ENCODE measurements around the gene SLC25A38. TPM values are rescaled to one million over a fixed set of nuclear protein-coding genes. Genes with fewer than 3 reads are reported as not detected.
"Not testable (repeated sequence)": the region's sequence is repeated elsewhere in the genome, so short reads cannot be mapped to it uniquely, and the experiment has no call there.

The SLC25A38 gene
- total RNA-seq, 1 donor from 2014 or later = 30.8 TPM

GRCh38 chr3:39415983-39416382 is 32.8 kb downstream of the SLC25A38 start:
- TF ChIP-seq, protein P1, sequence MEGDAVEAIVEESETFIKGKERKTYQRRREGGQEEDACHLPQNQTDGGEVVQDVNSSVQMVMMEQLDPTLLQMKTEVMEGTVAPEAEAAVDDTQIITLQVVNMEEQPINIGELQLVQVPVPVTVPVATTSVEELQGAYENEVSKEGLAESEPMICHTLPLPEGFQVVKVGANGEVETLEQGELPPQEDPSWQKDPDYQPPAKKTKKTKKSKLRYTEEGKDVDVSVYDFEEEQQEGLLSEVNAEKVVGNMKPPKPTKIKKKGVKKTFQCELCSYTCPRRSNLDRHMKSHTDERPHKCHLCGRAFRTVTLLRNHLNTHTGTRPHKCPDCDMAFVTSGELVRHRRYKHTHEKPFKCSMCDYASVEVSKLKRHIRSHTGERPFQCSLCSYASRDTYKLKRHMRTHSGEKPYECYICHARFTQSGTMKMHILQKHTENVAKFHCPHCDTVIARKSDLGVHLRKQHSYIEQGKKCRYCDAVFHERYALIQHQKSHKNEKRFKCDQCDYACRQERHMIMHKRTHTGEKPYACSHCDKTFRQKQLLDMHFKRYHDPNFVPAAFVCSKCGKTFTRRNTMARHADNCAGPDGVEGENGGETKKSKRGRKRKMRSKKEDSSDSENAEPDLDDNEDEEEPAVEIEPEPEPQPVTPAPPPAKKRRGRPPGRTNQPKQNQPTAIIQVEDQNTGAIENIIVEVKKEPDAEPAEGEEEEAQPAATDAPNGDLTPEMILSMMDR (IDR thresholded peaks at IDR 0.05; ENCODE audit: insufficient read depth, low read length, poor library complexity, severe bottlenecking) = no peak
- no peak for DNase-seq (ENCODE audit: low read depth)
- peaks cover 3% of the 10 kb centered on the region for H3K36me3 ChIP-seq (ENCODE audit: control insufficient read depth, insufficient read depth, low read length)
- no peak overlapping the region for H3K4me3 ChIP-seq (ENCODE audit: low read depth, low read length)
- H3K27me3 ChIP-seq (ENCODE audit: control insufficient read depth, insufficient read depth, low read length) = no peaks in the 10 kb centered on the region

DNA sequence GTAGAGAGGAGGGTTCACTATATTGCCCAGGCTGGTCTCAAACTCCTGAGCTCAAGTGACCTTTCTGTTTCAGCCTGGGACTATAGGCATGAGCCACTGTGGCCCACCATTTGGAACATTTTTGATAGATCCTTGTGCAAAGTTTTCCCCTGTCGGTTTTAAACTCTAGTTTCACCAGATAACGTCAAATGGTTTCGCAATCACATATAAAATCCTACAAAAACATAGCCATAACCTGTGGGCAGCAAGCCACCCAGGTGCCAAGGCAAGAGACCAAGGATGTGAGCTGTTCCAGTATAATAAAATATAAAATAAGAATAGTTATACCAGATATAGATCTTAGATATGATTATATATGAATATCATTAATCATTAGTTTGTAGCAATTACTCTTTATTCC is 33.8 kb downstream of the SLC25A38 start:
- H3K4me3 ChIP-seq (ENCODE audit: low read depth, low read length); H3K36me3 ChIP-seq (ENCODE audit: control insufficient read depth, insufficient read depth, low read length); DNase-seq (ENCODE audit: low read depth); H3K27me3 ChIP-seq (ENCODE audit: control insufficient read depth, insufficient read depth, low read length): not testable (repeated sequence)

- not testable (repeated sequence) for H3K4me3 ChIP-seq (ENCODE audit: low read depth, low read length); H3K36me3 ChIP-seq (ENCODE audit: control insufficient read depth, insufficient read depth, low read length); DNase-seq (ENCODE audit: low read depth); H3K27me3 ChIP-seq (ENCODE audit: control insufficient read depth, insufficient read depth, low read length)
Observed at GRCh38 chr3:39418556-39419225, 35.5 kb downstream of the SLC25A38 start.

GRCh38 chr3:39419742-39420315 is 36.7 kb downstream of the SLC25A38 start:
- no peaks in the 10 kb centered on the region for H3K27me3 ChIP-seq (ENCODE audit: control insufficient read depth, insufficient read depth, low read length)
- H3K4me3 ChIP-seq (ENCODE audit: low read depth, low read length) = no peak overlapping the region
- DNase-seq (ENCODE audit: low read depth) = no peak
- H3K36me3 ChIP-seq (ENCODE audit: control insufficient read depth, insufficient read depth, low read length) = no peaks in the 10 kb centered on the region
- TF ChIP-seq, protein P1 (IDR thresholded peaks at IDR 0.05; ENCODE audit: insufficient read depth, low read length, poor library complexity, severe bottlenecking) = no peak

GRCh38 chr3:39420543-39420942 is 37.4 kb downstream of the SLC25A38 start:
- H3K27me3 ChIP-seq (ENCODE audit: control insufficient read depth, insufficient read depth, low read length) = no peaks in the 10 kb centered on the region
- DNase-seq (ENCODE audit: low read depth) = no peak
- TF ChIP-seq, protein P1 (IDR thresholded peaks at IDR 0.05; ENCODE audit: insufficient read depth, low read length, poor library complexity, severe bottlenecking) = no peak
- H3K4me3 ChIP-seq (ENCODE audit: low read depth, low read length) = no peak overlapping the region
- no peaks in the 10 kb centered on the region for H3K36me3 ChIP-seq (ENCODE audit: control insufficient read depth, insufficient read depth, low read length)

DNA sequence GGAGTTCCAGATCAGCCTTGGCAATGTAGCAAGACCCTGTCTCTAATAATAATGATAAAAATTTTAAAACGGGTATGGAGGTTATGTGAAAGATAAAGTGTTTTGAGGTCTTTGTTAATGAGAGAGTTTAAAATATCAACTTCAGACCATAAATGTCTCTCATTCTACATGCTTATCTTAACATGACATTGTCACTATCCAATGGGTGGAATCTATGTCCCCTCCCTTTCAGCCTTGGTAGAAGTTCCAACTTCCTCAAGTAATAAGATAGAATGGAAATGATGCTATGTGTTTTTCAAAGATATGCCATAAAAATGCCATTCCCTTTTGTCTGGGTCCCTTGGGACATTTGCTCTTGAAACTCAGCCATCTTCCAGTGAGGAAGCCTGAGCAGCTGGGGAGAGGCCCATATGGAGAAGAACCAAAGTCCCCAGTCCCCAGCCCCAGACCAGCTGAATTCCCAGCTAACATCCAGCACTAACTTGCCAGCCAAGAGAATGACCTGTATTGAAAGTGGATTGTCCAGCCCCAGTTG is 40.3 kb downstream of the SLC25A38 start:
- H3K4me3 ChIP-seq (ENCODE audit: low read depth, low read length) = no peak overlapping the region
- TF ChIP-seq, protein P1 (IDR thresholded peaks at IDR 0.05; ENCODE audit: insufficient read depth, low read length, poor library complexity, severe bottlenecking) = no peak
- no peaks in the 10 kb centered on the region for H3K36me3 ChIP-seq (ENCODE audit: control insufficient read depth, insufficient read depth, low read length)
- H3K27me3 ChIP-seq (ENCODE audit: control insufficient read depth, insufficient read depth, low read length) = no peaks in the 10 kb centered on the region
- no peak for DNase-seq (ENCODE audit: low read depth)

DNA sequence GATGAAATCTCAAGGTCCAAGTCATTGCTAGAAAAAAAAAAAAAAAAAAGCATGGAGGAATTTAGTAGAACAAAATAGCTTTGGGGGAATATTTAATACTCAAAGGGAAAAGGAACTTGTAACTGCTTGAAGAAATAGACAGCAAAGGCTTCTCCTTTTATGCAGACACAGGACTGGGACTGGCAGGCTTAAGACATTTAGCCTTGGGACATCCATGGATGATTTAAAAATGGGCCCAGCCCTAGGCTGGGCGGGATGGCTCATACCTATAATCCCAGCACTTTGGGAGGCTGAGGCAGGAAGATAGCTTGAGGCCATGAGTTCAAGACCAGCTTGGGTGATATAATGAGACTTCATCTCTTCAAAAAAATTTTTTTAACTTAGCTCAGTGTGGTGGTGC is 43.1 kb downstream of the SLC25A38 start:
- Histone ChIP-seq H3K36me3 (ENCODE audit: control insufficient read depth, insufficient read depth, low read length) (no peaks in the 10 kb centered on the region), H3K27me3 (ENCODE audit: control insufficient read depth, insufficient read depth, low read length) (no peaks in the 10 kb centered on the region), H3K4me3 (ENCODE audit: low read depth, low read length) (no peak overlapping the region)
- TF ChIP-seq, protein P1 (IDR thresholded peaks at IDR 0.05; ENCODE audit: insufficient read depth, low read length, poor library complexity, severe bottlenecking) = no peak
- DNase-seq (ENCODE audit: low read depth) = no peak
